CD14-positive monocyte (primary cell): ENCODE measurements around the gene TRIOBP. TPM values are rescaled to one million over a fixed set of nuclear protein-coding genes. Genes with fewer than 3 reads are reported as not detected.

ENCODE experiments used
- DNase-seq, 3 donors: peaks; one replicate each; pipeline ENCODE4 v3.0.0-alpha.2; 2011 to 2022
- H2AFZ ChIP-seq: 2 replicates; pipeline ENCODE4 v1.6.0; 2012; ENCODE audit warnings: mild to moderate bottlenecking, low read depth, low read length, inconsistent platforms; ENCODE audit not compliant: insufficient read depth, poor library complexity, severe bottlenecking
- H3K27ac ChIP-seq, 2 donors: 1 replicate in 1 of 2; 2 replicates in 1 of 2; pipeline ENCODE4 v1.5.1; 2012 to 2013; ENCODE audit warnings: low read length in 2 of 2, control low read depth in 1 of 2, inconsistent platforms in 1 of 2, low read depth in 1 of 2, mild to moderate bottlenecking in 1 of 2
- H3K27me3 ChIP-seq, 2 donors: one replicate each; pipeline versions ENCODE4 v1.6.0 to v1.6.1; 2011 to 2013; ENCODE audit warnings: low read length in 2 of 2; ENCODE audit not compliant: control insufficient read depth in 2 of 2, insufficient read depth in 2 of 2
- H3K36me3 ChIP-seq, 2 donors: replicated peaks in 1 of 2; 1 replicate in 1 of 2; 2 replicates in 1 of 2; pipeline versions ENCODE4 v1.5.1 to v1.6.1; 2012 to 2013; ENCODE audit warnings: low read length in 2 of 2, control low read depth in 1 of 2, inconsistent platforms in 1 of 2, mild to moderate bottlenecking in 1 of 2; ENCODE audit not compliant: insufficient read depth in 2 of 2, control insufficient read depth in 1 of 2
- H3K4me1 ChIP-seq, 2 donors: 1 replicate in 1 of 2; 2 replicates in 1 of 2; pipeline versions ENCODE4 v1.5.1 to v1.6.1; 2012 to 2013; ENCODE audit warnings: low read length in 2 of 2, control low read depth in 1 of 2, inconsistent platforms in 1 of 2, mild to moderate bottlenecking in 1 of 2, moderate library complexity in 1 of 2; ENCODE audit not compliant: insufficient read depth in 2 of 2, control insufficient read depth in 1 of 2
- H3K4me2 ChIP-seq: replicated peaks from 2 replicates; pipeline ENCODE3; 2012; ENCODE audit warnings: low read length, moderate library complexity, mild to moderate bottlenecking; ENCODE audit not compliant: poor library complexity, severe bottlenecking; ENCODE audit errors: extremely low read depth
- H3K4me3 ChIP-seq, 3 experiments: fragments of 200-600 bp in 1 of 3; sonication (generic) in 1 of 3; replicated peaks in 1 of 3; 1 replicate in 2 of 3; 2 replicates in 1 of 3; pipeline ENCODE4 v1.5.1; 2011 to 2013; ENCODE audit warnings: low read length in 3 of 3, mild to moderate bottlenecking in 3 of 3, control low read depth in 2 of 3, low read depth in 2 of 3, inconsistent platforms in 1 of 3, moderate library complexity in 1 of 3
- H3K79me2 ChIP-seq: 2 replicates; pipeline ENCODE4 v1.6.0; 2012; ENCODE audit warnings: mild to moderate bottlenecking, control low read depth, inconsistent platforms, low read length, moderate library complexity; ENCODE audit not compliant: insufficient read depth
- H3K9ac ChIP-seq: 2 replicates; pipeline ENCODE4 v1.6.0; 2017; ENCODE audit warnings: low read length, mild to moderate bottlenecking; ENCODE audit not compliant: insufficient read depth, poor library complexity, severe bottlenecking
- H3K9me3 ChIP-seq, 2 donors: replicated peaks in 1 of 2; 1 replicate in 1 of 2; 2 replicates in 1 of 2; pipeline versions ENCODE4 v1.5.1 to v1.6.1; 2012 to 2013; ENCODE audit warnings: low read length in 2 of 2, control low read depth in 1 of 2; ENCODE audit not compliant: control insufficient read depth in 1 of 2, insufficient read depth in 1 of 2
- H4K20me1 ChIP-seq: 2 replicates; pipeline ENCODE4 v1.6.0; 2012; ENCODE audit warnings: mild to moderate bottlenecking, low read length, control low read depth, moderate library complexity; ENCODE audit not compliant: insufficient read depth
- H3K27ac Mint-ChIP-seq, 7 donors: one replicate each; pipeline ENCODE4 v1.8.0; 2020; ENCODE audit warnings: mild to moderate bottlenecking in 7 of 7, mixed read lengths in 7 of 7, moderate library complexity in 6 of 7, inconsistent platforms in 2 of 7
- H3K27me3 Mint-ChIP-seq, 3 donors: one replicate each; pipeline ENCODE4 v1.8.0; 2021 to 2022; ENCODE audit warnings: low read depth in 3 of 3, mild to moderate bottlenecking in 3 of 3, mixed read lengths in 3 of 3, moderate library complexity in 3 of 3, inconsistent platforms in 1 of 3
- H3K36me3 Mint-ChIP-seq, 2 donors: one replicate each; pipeline ENCODE4 v1.8.0; 2020; ENCODE audit warnings: mixed read lengths in 2 of 2, inconsistent platforms in 1 of 2, mild to moderate bottlenecking in 1 of 2
- H3K4me1 Mint-ChIP-seq: one replicate; pipeline ENCODE4 v1.8.0; 2020; ENCODE audit warnings: mild to moderate bottlenecking, mixed read lengths
- H3K4me3 Mint-ChIP-seq, 2 donors: one replicate each; pipeline ENCODE4 v1.8.0; 2020; ENCODE audit warnings: mild to moderate bottlenecking in 2 of 2, mixed read lengths in 2 of 2, moderate library complexity in 1 of 2
- H3K9me3 Mint-ChIP-seq, 7 donors: one replicate each; pipeline ENCODE4 v1.8.0; 2020 to 2022; ENCODE audit warnings: mixed read lengths in 7 of 7, mild to moderate bottlenecking in 6 of 7, moderate library complexity in 6 of 7, inconsistent platforms in 2 of 7
- WGBS: methylation state at CpG from one replicate; pipeline ENCODE4 v1.1.5; 2013; ENCODE audit warnings: missing lambda C conversion rate; ENCODE audit not compliant: insufficient coverage; 5-methylcytosine and 5-hydroxymethylcytosine counted together
- intact Hi-C, 2 donors: fragments of 100-400 bp; cut with micrococcal nuclease; formaldehyde crosslinking; loops; one replicate each; pipeline versions ENCODE4 v1.15.0 to v1.15.1; 2023
- polyA plus RNA-seq, 3 donors: library from polyadenylated mRNA; depleted of rRNA in 1 of 3; unstranded in 2 of 3; stranded (reverse) in 1 of 3; fragments of 300-500 nt in 2 of 3; fragments of >200 nt in 1 of 3; fragmentation: Illumina TruSeq in 2 of 3; gene quantifications; 1 replicate in 2 of 3; 2 replicates in 1 of 3; pipeline ENCODE4 v1.2.3, GENCODE V29; 2012 to 2021
- TF ChIP-seq, protein P1 (sequence below): fragments of 200-600 bp; IDR thresholded peaks from one replicate; pipeline ENCODE4 v1.8.0; 2022; ENCODE audit warnings: antibody characterized with exemption, mild to moderate bottlenecking

Gene TRIOBP
- polyA plus RNA-seq, 3 donors: 43.0 to 46.6 (median 44.7) TPM

DNA sequence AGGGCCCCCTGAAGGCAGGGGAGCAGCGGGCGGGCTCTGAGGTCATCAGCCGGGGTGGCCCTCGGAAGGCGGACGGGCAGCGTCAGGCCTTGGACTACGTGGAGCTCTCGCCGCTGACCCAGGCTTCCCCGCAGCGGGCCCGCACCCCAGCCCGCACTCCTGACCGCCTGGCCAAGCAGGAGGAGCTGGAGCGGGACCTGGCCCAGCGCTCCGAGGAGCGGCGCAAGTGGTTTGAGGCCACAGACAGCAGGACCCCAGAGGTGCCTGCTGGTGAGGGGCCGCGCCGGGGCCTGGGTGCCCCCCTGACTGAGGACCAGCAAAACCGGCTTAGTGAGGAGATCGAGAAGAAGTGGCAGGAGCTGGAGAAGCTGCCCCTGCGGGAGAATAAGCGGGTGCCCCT lies 60.8 kb downstream of the TRIOBP start:
- H3K27ac Mint-ChIP-seq: no peak overlapping the region
- no peaks in the 10 kb centered on the region for H3K4me1 Mint-ChIP-seq
- no peak overlapping the region for H3K4me2 ChIP-seq
- H3K9me3 Mint-ChIP-seq: no peaks in the 10 kb centered on the region
- H3K9me3 ChIP-seq: no peaks in the 10 kb centered on the region
- peaks cover 0 to 3% (median 0%) of the 10 kb centered on the region in 3 donors for H3K27me3 Mint-ChIP-seq
- H3K27me3 ChIP-seq: no peaks in the 10 kb centered on the region
- H3K4me3 ChIP-seq: no peak overlapping the region
- no peak overlapping the region for H2AFZ ChIP-seq
- no peak overlapping the region for H3K27ac ChIP-seq
- H3K9ac ChIP-seq: no peak overlapping the region
- 98% methylated on average over 27 of the region's 27 CpGs for WGBS
- peaks cover 83 to 98% of the 10 kb centered on the region in 2 donors for H3K36me3 ChIP-seq
- H4K20me1 ChIP-seq: peaks cover 86% of the 10 kb centered on the region
- DNase-seq: no peak
- TF ChIP-seq, protein P1, sequence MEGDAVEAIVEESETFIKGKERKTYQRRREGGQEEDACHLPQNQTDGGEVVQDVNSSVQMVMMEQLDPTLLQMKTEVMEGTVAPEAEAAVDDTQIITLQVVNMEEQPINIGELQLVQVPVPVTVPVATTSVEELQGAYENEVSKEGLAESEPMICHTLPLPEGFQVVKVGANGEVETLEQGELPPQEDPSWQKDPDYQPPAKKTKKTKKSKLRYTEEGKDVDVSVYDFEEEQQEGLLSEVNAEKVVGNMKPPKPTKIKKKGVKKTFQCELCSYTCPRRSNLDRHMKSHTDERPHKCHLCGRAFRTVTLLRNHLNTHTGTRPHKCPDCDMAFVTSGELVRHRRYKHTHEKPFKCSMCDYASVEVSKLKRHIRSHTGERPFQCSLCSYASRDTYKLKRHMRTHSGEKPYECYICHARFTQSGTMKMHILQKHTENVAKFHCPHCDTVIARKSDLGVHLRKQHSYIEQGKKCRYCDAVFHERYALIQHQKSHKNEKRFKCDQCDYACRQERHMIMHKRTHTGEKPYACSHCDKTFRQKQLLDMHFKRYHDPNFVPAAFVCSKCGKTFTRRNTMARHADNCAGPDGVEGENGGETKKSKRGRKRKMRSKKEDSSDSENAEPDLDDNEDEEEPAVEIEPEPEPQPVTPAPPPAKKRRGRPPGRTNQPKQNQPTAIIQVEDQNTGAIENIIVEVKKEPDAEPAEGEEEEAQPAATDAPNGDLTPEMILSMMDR: no peak
- no peaks in the 10 kb centered on the region for H3K4me1 ChIP-seq
- H3K4me3 Mint-ChIP-seq: no peak overlapping the region
- peaks cover 17% of the 10 kb centered on the region for H3K79me2 ChIP-seq
- intact Hi-C loops: no loop called here
- peaks cover 67 to 95% of the 10 kb centered on the region in 2 donors for H3K36me3 Mint-ChIP-seq

DNA sequence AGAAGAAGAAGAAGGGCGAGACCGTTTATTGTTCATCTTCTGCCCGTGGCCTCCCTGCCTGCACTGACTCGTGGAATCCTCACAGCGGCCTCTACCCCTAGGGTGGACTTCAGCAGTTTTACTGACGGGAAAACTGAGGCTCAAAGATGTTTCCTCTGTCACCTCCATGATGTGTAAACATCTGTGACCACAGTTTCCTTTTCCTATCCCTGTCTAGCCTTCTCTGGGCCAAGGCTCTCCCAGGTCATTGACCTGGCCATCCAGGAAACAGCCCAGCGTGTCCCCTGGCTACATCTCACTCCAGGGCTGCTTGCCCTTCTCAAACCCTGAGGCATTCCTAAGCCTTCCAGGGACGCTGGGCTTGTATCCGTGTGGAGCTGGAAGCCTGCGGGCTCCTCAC lies 61.8 kb downstream of the TRIOBP start:
- peaks cover 0 to 3% (median 0%) of the 10 kb centered on the region in 3 donors for H3K27me3 Mint-ChIP-seq
- H3K9me3 ChIP-seq: no peaks in the 10 kb centered on the region
- no peaks in the 10 kb centered on the region for H3K4me1 ChIP-seq
- no peak overlapping the region for H3K9ac ChIP-seq
- intact Hi-C loops: no loop called here
- peaks cover 10% of the 10 kb centered on the region for H3K79me2 ChIP-seq
- peak overlapping the region in 4 of 7 donors; percentile 47 to 63 (median 52) for H3K27ac Mint-ChIP-seq
- H3K4me3 ChIP-seq: no peak overlapping the region
- TF ChIP-seq, protein P1: no peak
- H3K9me3 Mint-ChIP-seq: no peaks in the 10 kb centered on the region
- 45% methylated on average over 8 of the region's 10 CpGs for WGBS
- H3K4me2 ChIP-seq: no peak overlapping the region
- H4K20me1 ChIP-seq: peaks cover 82% of the 10 kb centered on the region
- peaks cover 84 to 98% of the 10 kb centered on the region in 2 donors for H3K36me3 ChIP-seq
- no peak overlapping the region for H3K4me3 Mint-ChIP-seq
- no peaks in the 10 kb centered on the region for H3K27me3 ChIP-seq
- DNase-seq: no peak
- no peak overlapping the region for H2AFZ ChIP-seq
- H3K36me3 Mint-ChIP-seq: peaks cover 69 to 95% of the 10 kb centered on the region in 2 donors
- peak overlapping the region in 1 of 2 donors; percentile 28 for H3K27ac ChIP-seq
- H3K4me1 Mint-ChIP-seq: no peaks in the 10 kb centered on the region
